Breast epithelium (tissue), 3 donors: Measurements from ENCODE around the gene NR1I2.

Experiments used
- POLR2A ChIP-seq: fragments of 450-650 bp; IDR thresholded peaks from one replicate; pipeline ENCODE4 v1.6.1; 2016; ENCODE audit warnings: antibody characterized with exemption, mild to moderate bottlenecking, moderate library complexity
- POLR2AphosphoS5 ChIP-seq, 3 donors: sonication (generic); formaldehyde crosslinking; IDR thresholded peaks; one replicate each; pipeline ENCODE4 v1.6.1; 2017; ENCODE audit warnings: antibody characterized with exemption in 3 of 3
- TF ChIP-seq, protein P1 (sequence below), 3 donors: fragments of 450-650 bp; IDR thresholded peaks; one replicate each; pipeline ENCODE4 v1.5.1; 2016 to 2017; ENCODE audit warnings: antibody characterized with exemption in 3 of 3, mild to moderate bottlenecking in 3 of 3, moderate library complexity in 3 of 3

DNA sequence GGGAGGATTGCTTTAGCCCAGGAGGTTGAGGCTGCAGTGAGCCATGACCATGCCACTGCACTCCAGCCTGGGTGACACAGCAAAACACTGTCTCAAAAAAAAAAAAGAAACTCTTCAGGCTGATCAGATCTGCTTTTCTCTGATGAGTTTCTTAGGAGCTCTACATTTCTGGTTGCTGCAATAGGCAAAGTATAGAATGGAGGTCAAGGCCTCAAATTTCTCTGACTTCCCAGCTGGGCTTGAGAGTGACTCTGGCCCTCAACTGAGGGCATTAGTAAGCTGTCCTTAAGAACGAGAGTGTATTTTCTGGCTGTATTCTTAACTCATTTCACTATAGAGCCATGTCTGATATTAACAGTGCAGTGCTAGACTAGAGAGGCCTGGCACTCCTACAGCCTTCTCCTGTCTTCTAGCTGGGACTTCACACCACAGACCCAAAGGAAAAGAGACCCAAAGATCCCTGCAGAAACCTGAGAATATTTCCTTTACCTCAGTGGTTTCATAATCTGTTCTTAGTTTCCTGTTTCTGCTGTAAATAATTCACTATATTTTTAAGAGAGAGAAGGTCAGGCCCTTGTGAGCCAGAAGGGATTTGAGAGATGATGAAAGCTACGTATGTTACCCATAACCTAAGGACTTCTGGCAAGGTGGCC, 2.0 kb upstream of the NR1I2 start:
- TF ChIP-seq, protein P1, sequence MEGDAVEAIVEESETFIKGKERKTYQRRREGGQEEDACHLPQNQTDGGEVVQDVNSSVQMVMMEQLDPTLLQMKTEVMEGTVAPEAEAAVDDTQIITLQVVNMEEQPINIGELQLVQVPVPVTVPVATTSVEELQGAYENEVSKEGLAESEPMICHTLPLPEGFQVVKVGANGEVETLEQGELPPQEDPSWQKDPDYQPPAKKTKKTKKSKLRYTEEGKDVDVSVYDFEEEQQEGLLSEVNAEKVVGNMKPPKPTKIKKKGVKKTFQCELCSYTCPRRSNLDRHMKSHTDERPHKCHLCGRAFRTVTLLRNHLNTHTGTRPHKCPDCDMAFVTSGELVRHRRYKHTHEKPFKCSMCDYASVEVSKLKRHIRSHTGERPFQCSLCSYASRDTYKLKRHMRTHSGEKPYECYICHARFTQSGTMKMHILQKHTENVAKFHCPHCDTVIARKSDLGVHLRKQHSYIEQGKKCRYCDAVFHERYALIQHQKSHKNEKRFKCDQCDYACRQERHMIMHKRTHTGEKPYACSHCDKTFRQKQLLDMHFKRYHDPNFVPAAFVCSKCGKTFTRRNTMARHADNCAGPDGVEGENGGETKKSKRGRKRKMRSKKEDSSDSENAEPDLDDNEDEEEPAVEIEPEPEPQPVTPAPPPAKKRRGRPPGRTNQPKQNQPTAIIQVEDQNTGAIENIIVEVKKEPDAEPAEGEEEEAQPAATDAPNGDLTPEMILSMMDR (IDR thresholded peaks at IDR 0.05): no peak
- TF ChIP-seq POLR2AphosphoS5 (IDR thresholded peaks at IDR 0.05) (no peak), POLR2A (no peak)
